Liver (tissue), 9 donors: Measurements from ENCODE around the gene FNDC7. TPM values are rescaled to one million over a fixed set of nuclear protein-coding genes. Genes with fewer than 3 reads are reported as not detected.

Experiments used
- DNase-seq: peaks from one replicate; pipeline ENCODE4 v3.0.0-alpha.2; 2017; ENCODE audit warnings: low spot score
- H3K27ac ChIP-seq, 2 donors: one replicate each; pipeline ENCODE4 v1.7.0; 2013; ENCODE audit warnings: inconsistent platforms in 2 of 2, low read length in 2 of 2, control low read depth in 1 of 2, low read depth in 1 of 2, mild to moderate bottlenecking in 1 of 2
- H3K27me3 ChIP-seq, 4 donors: one replicate each; pipeline versions ENCODE4 v1.6.1 to v1.7.0; 2013; ENCODE audit warnings: low read length in 3 of 4, inconsistent platforms in 1 of 4, mild to moderate bottlenecking in 1 of 4, moderate library complexity in 1 of 4; ENCODE audit not compliant: control insufficient read depth in 4 of 4, insufficient read depth in 4 of 4
- H3K36me3 ChIP-seq, 4 donors: one replicate each; pipeline versions ENCODE4 v1.6.1 to v1.7.0; 2013; ENCODE audit warnings: low read length in 3 of 4, mild to moderate bottlenecking in 3 of 4, low read depth in 1 of 4, moderate library complexity in 1 of 4; ENCODE audit not compliant: control insufficient read depth in 4 of 4, insufficient read depth in 3 of 4
- H3K4me1 ChIP-seq, 4 donors: one replicate each; pipeline versions ENCODE4 v1.6.1 to v1.7.0; 2013; ENCODE audit warnings: low read length in 3 of 4, mild to moderate bottlenecking in 3 of 4, moderate library complexity in 1 of 4; ENCODE audit not compliant: control insufficient read depth in 4 of 4, insufficient read depth in 4 of 4
- H3K4me3 ChIP-seq, 3 donors: one replicate each; pipeline versions ENCODE4 v1.6.1 to v1.7.0; 2013; ENCODE audit warnings: low read length in 3 of 3, control low read depth in 1 of 3, low read depth in 1 of 3, mild to moderate bottlenecking in 1 of 3
- H3K9ac ChIP-seq, 2 donors: one replicate each; pipeline ENCODE4 v1.7.0; 2013; ENCODE audit warnings: low read length in 2 of 2, mild to moderate bottlenecking in 2 of 2, moderate library complexity in 2 of 2, control low read depth in 1 of 2, low read depth in 1 of 2
- H3K9me3 ChIP-seq, 4 donors: one replicate each; pipeline versions ENCODE4 v1.6.1 to v1.7.0; 2013; ENCODE audit warnings: low read length in 3 of 4; ENCODE audit not compliant: control insufficient read depth in 4 of 4
- ATF3 ChIP-seq: IDR thresholded peaks from 2 replicates; pipeline ENCODE4 v1.6.1; 2016; ENCODE audit warnings: antibody characterized with exemption
- EGR1 ChIP-seq, 2 donors: IDR thresholded peaks; 2 replicates each; pipeline ENCODE4 v1.6.1; 2016 to 2018; ENCODE audit warnings: antibody characterized with exemption in 2 of 2, low read depth in 2 of 2
- FOXA1 ChIP-seq: IDR thresholded peaks from 2 replicates; pipeline ENCODE4 v1.6.1; 2016; ENCODE audit warnings: antibody characterized with exemption
- FOXA2 ChIP-seq: IDR thresholded peaks from 2 replicates; pipeline ENCODE4 v1.6.1; 2016; ENCODE audit warnings: antibody characterized with exemption
- GABPA ChIP-seq, 2 donors: IDR thresholded peaks in 1 of 2; conservative IDR thresholded peaks in 1 of 2; 2 replicates each; pipeline ENCODE4 v1.6.1; 2016; ENCODE audit warnings: antibody characterized with exemption in 2 of 2, mild to moderate bottlenecking in 1 of 2, moderate library complexity in 1 of 2
- RAD21 ChIP-seq, 2 donors: IDR thresholded peaks; 2 replicates each; pipeline ENCODE4 v1.6.1; 2016; ENCODE audit warnings: antibody characterized with exemption in 2 of 2, mild to moderate bottlenecking in 2 of 2
- RXRA ChIP-seq, 2 donors: IDR thresholded peaks; 2 replicates each; pipeline ENCODE4 v1.6.1; 2017 to 2018; ENCODE audit warnings: antibody characterized with exemption in 2 of 2, mild to moderate bottlenecking in 1 of 2
- SP1 ChIP-seq: IDR thresholded peaks from 2 replicates; pipeline ENCODE4 v1.6.1; 2018; ENCODE audit warnings: antibody characterized with exemption, mild to moderate bottlenecking
- WGBS: extraction: QIAGEN DNeasy Blood & Tissue Kit; methylation state at CpG from one replicate; pipeline ENCODE4 v1.1.7; 2013; 5-methylcytosine and 5-hydroxymethylcytosine counted together
- polyA plus RNA-seq, 2 donors: library from polyadenylated mRNA; stranded (reverse) in 1 of 2; unstranded in 1 of 2; fragments of 200-250 nt in 1 of 2; fragments of >200 nt in 1 of 2; fragmentation: Nextera tagmentation in 1 of 2; extraction: Ambion mirVana in 1 of 2; gene quantifications; one replicate each; pipeline versions ENCODE4 v1.2.1 to v1.2.3, GENCODE V29; 2013 to 2015
- total RNA-seq, 2 donors: library from RNA; depleted of rRNA; stranded (reverse); fragments of >200 nt; gene quantifications; one replicate each; pipeline ENCODE4 v1.2.3, GENCODE V29; 2014
- TF ChIP-seq, protein P1 (sequence below): fragments of 150-350 bp; IDR thresholded peaks from 2 replicates; pipeline ENCODE4 v1.5.1; 2017; ENCODE audit warnings: improper control_type of control experiment, low read depth, low read length; ENCODE audit not compliant: missing input control
- TF ChIP-seq, protein P2 (sequence below): IDR thresholded peaks from 2 replicates; pipeline ENCODE4 v1.6.1; 2016; ENCODE audit warnings: antibody characterized with exemption
- donor health status: healthy.
- donor health status: healthy.
- donor health status: healthy.
- donor health status: healthy.
- donor health status: healthy.

FNDC7 gene
- total and polyA plus RNA-seq, 4 donors = not detected

GRCh38 chr1:108685529-108685928 is 27.2 kb upstream of the FNDC7 start:
- no peaks in the 10 kb centered on the region for H3K9me3 ChIP-seq
- TF ChIP-seq RAD21 (IDR thresholded peaks at IDR 0.05) (no peak), FOXA1 (no peak), SP1 (no peak), RXRA (IDR thresholded peaks at IDR 0.05) (no peak)
- TF ChIP-seq, protein P1, sequence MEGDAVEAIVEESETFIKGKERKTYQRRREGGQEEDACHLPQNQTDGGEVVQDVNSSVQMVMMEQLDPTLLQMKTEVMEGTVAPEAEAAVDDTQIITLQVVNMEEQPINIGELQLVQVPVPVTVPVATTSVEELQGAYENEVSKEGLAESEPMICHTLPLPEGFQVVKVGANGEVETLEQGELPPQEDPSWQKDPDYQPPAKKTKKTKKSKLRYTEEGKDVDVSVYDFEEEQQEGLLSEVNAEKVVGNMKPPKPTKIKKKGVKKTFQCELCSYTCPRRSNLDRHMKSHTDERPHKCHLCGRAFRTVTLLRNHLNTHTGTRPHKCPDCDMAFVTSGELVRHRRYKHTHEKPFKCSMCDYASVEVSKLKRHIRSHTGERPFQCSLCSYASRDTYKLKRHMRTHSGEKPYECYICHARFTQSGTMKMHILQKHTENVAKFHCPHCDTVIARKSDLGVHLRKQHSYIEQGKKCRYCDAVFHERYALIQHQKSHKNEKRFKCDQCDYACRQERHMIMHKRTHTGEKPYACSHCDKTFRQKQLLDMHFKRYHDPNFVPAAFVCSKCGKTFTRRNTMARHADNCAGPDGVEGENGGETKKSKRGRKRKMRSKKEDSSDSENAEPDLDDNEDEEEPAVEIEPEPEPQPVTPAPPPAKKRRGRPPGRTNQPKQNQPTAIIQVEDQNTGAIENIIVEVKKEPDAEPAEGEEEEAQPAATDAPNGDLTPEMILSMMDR = no peak
- no peak overlapping the region for H3K9ac ChIP-seq
- no peaks in the 10 kb centered on the region for H3K36me3 ChIP-seq
- no peak overlapping the region for H3K4me3 ChIP-seq
- no peak for DNase-seq
- no peaks in the 10 kb centered on the region for H3K27me3 ChIP-seq
- no peaks in the 10 kb centered on the region for H3K4me1 ChIP-seq
- 92% methylated on average over 1 of the region's 1 CpG for WGBS
- H3K27ac ChIP-seq = no peak overlapping the region

- TF ChIP-seq RXRA (IDR thresholded peaks at IDR 0.05) = no peak
- no peak for TF ChIP-seq ATF3
- TF ChIP-seq RAD21 (IDR thresholded peaks at IDR 0.05) = no peak
- TF ChIP-seq FOXA2 = no peak
- TF ChIP-seq GABPA (IDR thresholded peaks at IDR 0.05 in 1 of 2, conservative IDR thresholded peaks at IDR 0.05 in 1 of 2) = no peak
- H3K9ac ChIP-seq = no peak overlapping the region
- H3K9me3 ChIP-seq = no peaks in the 10 kb centered on the region
- H3K27me3 ChIP-seq = no peaks in the 10 kb centered on the region
- no peak overlapping the region for H3K27ac ChIP-seq
- peaks cover 2 to 8% (median 5%) of the 10 kb centered on the region in 4 donors for H3K4me1 ChIP-seq
- no peaks in the 10 kb centered on the region for H3K36me3 ChIP-seq
- no peak overlapping the region for H3K4me3 ChIP-seq
- 53% methylated on average over 2 of the region's 2 CpGs for WGBS
- DNase-seq = no peak
Observed at GRCh38 chr1:108686614-108687313, 25.9 kb upstream of the FNDC7 start.

GRCh38 chr1:108691128-108691941 is 21.4 kb upstream of the FNDC7 start:
- Histone ChIP-seq H3K9me3 (no peaks in the 10 kb centered on the region), H3K4me3 (peak overlapping the region; percentile 66 to 94 (median 70)), H3K36me3 (peaks cover 0 to 9% (median 5%) of the 10 kb centered on the region in 4 donors), H3K4me1 (peaks cover 2 to 27% (median 12%) of the 10 kb centered on the region in 4 donors), H3K27me3 (no peaks in the 10 kb centered on the region), H3K27ac (peak overlapping the region; percentile 89 to 97), H3K9ac (peak overlapping the region; percentile 63 to 73)
- TF ChIP-seq, protein P2, sequence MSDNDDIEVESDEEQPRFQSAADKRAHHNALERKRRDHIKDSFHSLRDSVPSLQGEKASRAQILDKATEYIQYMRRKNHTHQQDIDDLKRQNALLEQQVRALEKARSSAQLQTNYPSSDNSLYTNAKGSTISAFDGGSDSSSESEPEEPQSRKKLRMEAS = no peak
- peak in 1 of 2 donors; percentile 5 for TF ChIP-seq EGR1 (IDR thresholded peaks at IDR 0.05; ENCODE audit: low read depth in 2 of 2)
- no peak for DNase-seq
- WGBS = 25% methylated on average over 12 of the region's 12 CpGs
